SK-N-MC (cell line): Measurements from ENCODE around the gene SEPTIN11.

ENCODE experiments used
- DNase-seq: peaks from one replicate; pipeline ENCODE4 v3.0.0-alpha.2; 2011; ENCODE audit warnings: low read depth, low spot score
- H3K27ac ChIP-seq: fragments of 200-600 bp; sonication (generic); 2 replicates; pipeline ENCODE4 v1.5.1; 2016; ENCODE audit warnings: mixed run types
- H3K36me3 ChIP-seq: fragments of 200-600 bp; sonication (generic); 2 replicates; pipeline ENCODE4 v1.6.1; 2017; ENCODE audit warnings: antibody characterized with exemption, low read length, mixed read lengths; ENCODE audit not compliant: insufficient read depth
- H3K4me3 ChIP-seq: fragments of 200-600 bp; sonication (generic); 2 replicates; pipeline ENCODE4 v1.5.1; 2016
- H3K9ac ChIP-seq: fragments of 200-600 bp; sonication (generic); 2 replicates; pipeline ENCODE4 v1.8.0; 2017; ENCODE audit warnings: mixed run types, mixed read lengths; ENCODE audit not compliant: insufficient read length
- H3K9me3 ChIP-seq: fragments of 200-600 bp; sonication (generic); 2 replicates; pipeline ENCODE4 v1.6.1; 2017; ENCODE audit warnings: low read depth, mild to moderate bottlenecking, antibody characterized with exemption, low read length, moderate library complexity, mixed read lengths
- EZH2 ChIP-seq: fragments of 200-600 bp; sonication (generic); IDR thresholded peaks from one replicate; pipeline ENCODE4 v1.6.1; 2017; ENCODE audit warnings: antibody characterized with exemption
- FOXP2 ChIP-seq: optimal IDR thresholded peaks from 2 replicates; pipeline ENCODE3; 2011; ENCODE audit warnings: mild to moderate bottlenecking, moderate library complexity; ENCODE audit not compliant: insufficient read depth; ENCODE audit errors: extremely low read length, control extremely low read depth
- POLR2AphosphoS5 ChIP-seq: IDR thresholded peaks from 2 replicates; pipeline ENCODE4 v1.6.1; 2012; ENCODE audit warnings: mild to moderate bottlenecking, low read depth, low read length, borderline replicate concordance

SEPTIN11 gene

GRCh38 chr4:76990288-76991080 lies 40.9 kb downstream of the SEPTIN11 start:
- H3K4me3 ChIP-seq, result no peak overlapping the region
- H3K27ac ChIP-seq, result no peak overlapping the region
- H3K36me3 ChIP-seq, result no peaks in the 10 kb centered on the region
- H3K9me3 ChIP-seq, result no peaks in the 10 kb centered on the region
- TF ChIP-seq FOXP2 (no peak), EZH2 (no peak), POLR2AphosphoS5 (no peak)
- no peak for DNase-seq
- H3K9ac ChIP-seq, result no peak overlapping the region

- no peak overlapping the region for H3K9ac ChIP-seq
- no peak overlapping the region for H3K4me3 ChIP-seq
- no peaks in the 10 kb centered on the region for H3K9me3 ChIP-seq
- no peak for DNase-seq
- H3K36me3 ChIP-seq, result no peaks in the 10 kb centered on the region; the same call in 1 of the 2 replicates
- H3K27ac ChIP-seq, result no peak overlapping the region
- no peak for TF ChIP-seq POLR2AphosphoS5
- TF ChIP-seq FOXP2, result no peak
- TF ChIP-seq EZH2, result no peak
Observed at GRCh38 chr4:76991161-76991660, 41.7 kb downstream of the SEPTIN11 start.

DNA sequence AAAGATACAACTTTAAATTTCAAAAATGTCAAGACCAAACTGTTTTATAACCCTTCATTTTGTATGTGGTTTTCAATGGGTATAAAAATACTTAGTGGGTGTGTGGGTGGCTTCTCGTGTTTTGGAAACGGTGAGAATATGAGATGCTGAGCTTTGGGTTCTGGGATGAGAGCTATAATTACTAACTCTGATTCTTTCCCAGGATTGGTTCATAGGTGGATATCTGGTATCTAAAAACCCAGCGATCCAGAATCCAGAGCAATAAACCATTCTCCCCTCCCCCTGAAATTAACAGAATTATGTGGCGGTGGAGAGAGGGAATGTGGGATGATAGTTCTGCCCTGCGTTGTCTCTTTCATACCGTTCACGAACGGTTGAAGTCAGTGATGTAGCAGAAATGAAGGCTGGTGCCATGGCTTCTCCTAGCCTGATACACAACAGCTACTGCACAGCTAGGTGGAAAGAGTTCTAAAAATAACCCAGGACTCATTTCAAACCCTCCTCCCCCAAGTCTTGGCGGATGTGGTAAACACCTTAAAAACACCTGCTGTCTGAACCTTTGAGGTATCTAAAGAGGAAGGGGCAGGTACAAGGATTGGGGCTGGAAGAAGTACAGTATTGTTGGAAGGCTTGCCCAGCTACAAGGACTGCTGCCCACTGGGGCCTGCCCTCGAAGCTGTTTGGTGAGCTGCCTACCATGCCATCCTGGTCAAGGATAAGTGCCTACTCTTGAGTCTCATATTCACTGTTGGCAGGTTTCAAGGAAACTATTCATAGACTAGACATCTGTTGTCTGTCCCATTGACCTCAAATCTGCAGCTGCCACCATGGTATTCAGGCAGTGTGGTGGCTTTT lies 44.5 kb downstream of the SEPTIN11 start:
- Histone ChIP-seq H3K36me3 (peaks cover 28% of the 10 kb centered on the region; the same call in 1 of the 2 replicates), H3K4me3 (no peak overlapping the region), H3K9me3 (no peaks in the 10 kb centered on the region), H3K9ac (no peak overlapping the region), H3K27ac (no peak overlapping the region)
- DNase-seq, result no peak
- TF ChIP-seq EZH2 (no peak), POLR2AphosphoS5 (no peak), FOXP2 (no peak)

DNA sequence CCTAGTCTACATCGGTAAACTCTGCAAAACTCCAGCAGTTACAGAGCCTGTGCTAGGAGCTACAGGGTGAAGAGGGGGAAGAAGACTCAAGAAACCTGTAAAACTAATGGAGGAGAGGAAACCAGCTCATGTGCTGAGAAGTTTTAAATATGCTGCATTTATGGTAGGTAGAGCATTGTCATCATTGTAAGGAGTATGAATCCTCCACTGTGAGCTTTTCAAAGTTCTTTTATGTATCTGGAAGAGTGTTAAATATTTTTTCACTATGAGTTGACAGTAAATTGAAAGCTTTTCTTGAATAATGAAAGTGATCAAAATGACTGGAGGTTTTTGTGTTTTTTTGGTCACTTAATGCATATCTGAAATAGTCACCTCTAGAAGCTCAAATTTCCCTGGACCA lies 46.2 kb downstream of the SEPTIN11 start:
- Histone ChIP-seq H3K4me3 (no peak overlapping the region), H3K9ac (no peak overlapping the region), H3K36me3 (peaks cover 34% of the 10 kb centered on the region; the same call in 1 of the 2 replicates), H3K27ac (no peak overlapping the region), H3K9me3 (no peaks in the 10 kb centered on the region)
- no peak for TF ChIP-seq POLR2AphosphoS5
- TF ChIP-seq FOXP2, result no peak
- no peak for TF ChIP-seq EZH2
- DNase-seq, result no peak

GRCh38 chr4:76996445-76996844 lies 46.9 kb downstream of the SEPTIN11 start:
- Histone ChIP-seq H3K36me3 (peaks cover 34% of the 10 kb centered on the region; the same call in 1 of the 2 replicates), H3K9me3 (no peaks in the 10 kb centered on the region)

DNA sequence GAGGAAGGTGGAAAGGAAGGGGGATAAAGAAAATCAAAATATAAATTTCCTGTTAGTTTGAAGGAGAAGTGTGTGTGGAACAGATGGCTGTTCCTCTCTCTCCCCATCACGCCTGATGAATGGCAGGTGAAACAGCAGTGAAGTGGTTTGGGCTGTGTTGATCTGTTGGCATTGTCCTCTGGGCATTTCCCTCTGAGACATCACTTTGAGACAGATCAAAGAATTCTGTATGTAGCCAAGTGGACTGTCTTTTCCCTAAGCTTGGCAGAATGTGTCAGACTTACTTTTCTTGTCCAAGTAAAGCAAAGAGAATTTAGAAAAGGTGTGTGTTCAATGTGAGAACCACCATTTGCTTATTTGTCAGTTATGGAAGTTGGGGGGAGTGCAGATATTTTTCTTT lies 47.5 kb downstream of the SEPTIN11 start:
- Histone ChIP-seq H3K9ac (no peak overlapping the region), H3K36me3 (peaks cover 34% of the 10 kb centered on the region; the same call in 1 of the 2 replicates), H3K9me3 (no peaks in the 10 kb centered on the region), H3K4me3 (no peak overlapping the region), H3K27ac (no peak overlapping the region)
- TF ChIP-seq FOXP2, result no peak
- no peak for TF ChIP-seq POLR2AphosphoS5
- no peak for TF ChIP-seq EZH2
- DNase-seq, result no peak

More at GRCh38 chr4:76996445-76996844, 46.9 kb downstream of the SEPTIN11 start:
- Histone ChIP-seq H3K27ac (no peak overlapping the region), H3K4me3 (no peak overlapping the region), H3K9ac (no peak overlapping the region)
- DNase-seq, result no peak
- TF ChIP-seq FOXP2 (no peak), POLR2AphosphoS5 (no peak), EZH2 (no peak)

DNA sequence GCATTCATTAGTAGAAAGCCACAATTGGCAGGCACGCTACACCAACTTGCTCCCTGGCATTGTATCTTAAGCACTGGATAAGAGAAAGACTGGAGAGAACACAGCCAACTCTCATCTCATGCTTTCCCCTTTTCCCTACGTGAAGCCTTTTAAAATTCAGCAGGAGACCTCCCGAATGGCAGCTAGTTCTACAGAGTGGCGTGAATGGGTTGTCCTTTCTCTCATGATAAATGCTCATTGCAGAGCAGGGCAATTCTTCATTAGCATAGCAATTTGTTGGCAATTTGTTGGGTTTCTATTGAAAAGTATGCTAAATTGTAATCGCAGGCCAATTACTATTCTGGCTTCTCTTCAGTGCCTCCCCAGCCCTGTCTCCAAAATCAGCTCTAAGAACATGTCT lies 48.0 kb downstream of the SEPTIN11 start:
- Histone ChIP-seq H3K27ac (no peak overlapping the region), H3K9me3 (no peaks in the 10 kb centered on the region), H3K36me3 (peaks cover 34% of the 10 kb centered on the region; the same call in 1 of the 2 replicates), H3K9ac (no peak overlapping the region), H3K4me3 (no peak overlapping the region)
- no peak for DNase-seq
- TF ChIP-seq EZH2 (no peak), FOXP2 (no peak)
